PFSK-1 (cell line): ENCODE data around the gene SOX13.

ENCODE experiments used
- POLR2AphosphoS5 ChIP-seq: IDR thresholded peaks from 2 replicates; pipeline ENCODE4 v1.6.1; 2012; ENCODE audit warnings: low read depth, mild to moderate bottlenecking, control low read depth, low read length, moderate library complexity
- TF ChIP-seq, protein P1 (sequence below), 2 experiments: IDR thresholded peaks; 2 replicates each; pipeline versions ENCODE4 v1.6.1 to v1.8.0; 2011 to 2012; ENCODE audit warnings: low read depth in 2 of 2, low read length in 2 of 2, control low read depth in 1 of 2, inconsistent platforms in 1 of 2, mild to moderate bottlenecking in 1 of 2, moderate library complexity in 1 of 2; ENCODE audit not compliant: insufficient read depth in 1 of 2

DNA sequence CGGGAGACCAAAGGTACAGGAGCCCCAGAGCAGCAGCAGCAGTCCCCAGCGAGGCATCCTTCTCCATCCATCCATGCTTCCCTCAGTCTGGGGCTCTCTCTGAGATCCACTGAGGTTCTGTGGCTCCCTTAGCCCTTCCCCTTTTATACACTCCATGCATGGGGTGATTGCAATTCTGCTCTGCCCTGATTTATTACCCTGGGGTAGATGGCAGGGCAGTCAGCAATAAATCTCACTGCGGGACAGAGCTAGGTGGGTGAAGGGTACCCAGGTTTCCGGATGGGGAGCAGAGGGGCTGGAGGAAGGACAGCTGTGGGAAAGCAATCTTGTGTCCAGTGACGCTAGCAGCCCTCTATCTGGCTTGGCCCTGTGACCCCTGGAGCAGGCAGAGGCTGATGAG lies 93.3 kb downstream of the SOX13 start, which contains the start of gene REN:
- no peak for TF ChIP-seq POLR2AphosphoS5
- TF ChIP-seq, protein P1, sequence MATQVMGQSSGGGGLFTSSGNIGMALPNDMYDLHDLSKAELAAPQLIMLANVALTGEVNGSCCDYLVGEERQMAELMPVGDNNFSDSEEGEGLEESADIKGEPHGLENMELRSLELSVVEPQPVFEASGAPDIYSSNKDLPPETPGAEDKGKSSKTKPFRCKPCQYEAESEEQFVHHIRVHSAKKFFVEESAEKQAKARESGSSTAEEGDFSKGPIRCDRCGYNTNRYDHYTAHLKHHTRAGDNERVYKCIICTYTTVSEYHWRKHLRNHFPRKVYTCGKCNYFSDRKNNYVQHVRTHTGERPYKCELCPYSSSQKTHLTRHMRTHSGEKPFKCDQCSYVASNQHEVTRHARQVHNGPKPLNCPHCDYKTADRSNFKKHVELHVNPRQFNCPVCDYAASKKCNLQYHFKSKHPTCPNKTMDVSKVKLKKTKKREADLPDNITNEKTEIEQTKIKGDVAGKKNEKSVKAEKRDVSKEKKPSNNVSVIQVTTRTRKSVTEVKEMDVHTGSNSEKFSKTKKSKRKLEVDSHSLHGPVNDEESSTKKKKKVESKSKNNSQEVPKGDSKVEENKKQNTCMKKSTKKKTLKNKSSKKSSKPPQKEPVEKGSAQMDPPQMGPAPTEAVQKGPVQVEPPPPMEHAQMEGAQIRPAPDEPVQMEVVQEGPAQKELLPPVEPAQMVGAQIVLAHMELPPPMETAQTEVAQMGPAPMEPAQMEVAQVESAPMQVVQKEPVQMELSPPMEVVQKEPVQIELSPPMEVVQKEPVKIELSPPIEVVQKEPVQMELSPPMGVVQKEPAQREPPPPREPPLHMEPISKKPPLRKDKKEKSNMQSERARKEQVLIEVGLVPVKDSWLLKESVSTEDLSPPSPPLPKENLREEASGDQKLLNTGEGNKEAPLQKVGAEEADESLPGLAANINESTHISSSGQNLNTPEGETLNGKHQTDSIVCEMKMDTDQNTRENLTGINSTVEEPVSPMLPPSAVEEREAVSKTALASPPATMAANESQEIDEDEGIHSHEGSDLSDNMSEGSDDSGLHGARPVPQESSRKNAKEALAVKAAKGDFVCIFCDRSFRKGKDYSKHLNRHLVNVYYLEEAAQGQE (IDR thresholded peaks at IDR 0.05; ENCODE audit: insufficient read depth in 1 of 2, low read depth in 2 of 2, low read length in 2 of 2): no peak
